GM21786 (cell line): ENCODE measurements around the gene DEFB124.
"Not testable (repeated sequence)": the region's sequence is repeated elsewhere in the genome, so short reads cannot be mapped to it uniquely, and the experiment has no call there.

Experiments used
- ATAC-seq: cut with Tn5 transposase; IDR thresholded peaks from one replicate; pipeline ENCODE4 v1.9.1; 2021; ENCODE audit not compliant: unreplicated experiment

Gene DEFB124, protein sequence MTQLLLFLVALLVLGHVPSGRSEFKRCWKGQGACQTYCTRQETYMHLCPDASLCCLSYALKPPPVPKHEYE

DNA sequence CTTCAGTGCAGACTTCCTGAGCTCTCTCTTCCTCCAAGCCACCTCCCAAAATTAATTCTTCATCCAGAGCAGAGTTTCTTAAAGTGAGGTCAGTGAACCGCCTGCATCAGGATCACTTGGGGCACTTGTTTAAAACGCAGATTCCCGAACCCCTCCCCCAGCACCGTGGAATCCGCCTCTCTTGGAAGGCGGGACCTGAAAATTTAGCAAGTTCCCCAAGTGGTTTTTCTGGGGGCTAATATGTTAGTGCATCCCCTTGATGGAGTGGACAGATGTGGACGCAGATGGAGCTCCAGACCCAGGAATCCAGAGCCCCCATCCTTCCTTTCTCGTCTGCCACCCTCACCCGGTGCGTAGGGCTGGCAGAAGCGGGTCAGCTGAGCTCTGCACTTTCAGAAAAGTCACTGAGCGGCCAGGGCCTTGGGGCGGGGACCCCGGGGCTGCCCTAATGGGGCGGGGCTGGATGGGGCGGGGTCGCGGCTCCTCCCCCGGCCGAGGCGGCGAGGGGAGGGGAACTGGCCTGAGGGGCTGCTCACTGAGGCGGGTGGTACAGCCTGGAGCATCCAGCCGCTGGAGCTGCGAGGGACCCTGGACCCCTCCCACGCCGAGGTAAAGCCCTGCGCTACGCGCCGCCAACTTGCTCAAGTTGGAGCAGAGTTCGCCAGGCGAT is at the start of gene DEFB124, which contains the start of gene REM1:
DEFB124 (minus strand) TSS at position 370 of the 670 bp plus-strand sequence. CDS start 2,114 bp downstream, outside the sequence.
REM1 (plus strand) TSS at position 531 of the 670 bp plus-strand sequence. CDS start 1,158 bp downstream, outside the sequence.
- ATAC-seq: no peak

DNA sequence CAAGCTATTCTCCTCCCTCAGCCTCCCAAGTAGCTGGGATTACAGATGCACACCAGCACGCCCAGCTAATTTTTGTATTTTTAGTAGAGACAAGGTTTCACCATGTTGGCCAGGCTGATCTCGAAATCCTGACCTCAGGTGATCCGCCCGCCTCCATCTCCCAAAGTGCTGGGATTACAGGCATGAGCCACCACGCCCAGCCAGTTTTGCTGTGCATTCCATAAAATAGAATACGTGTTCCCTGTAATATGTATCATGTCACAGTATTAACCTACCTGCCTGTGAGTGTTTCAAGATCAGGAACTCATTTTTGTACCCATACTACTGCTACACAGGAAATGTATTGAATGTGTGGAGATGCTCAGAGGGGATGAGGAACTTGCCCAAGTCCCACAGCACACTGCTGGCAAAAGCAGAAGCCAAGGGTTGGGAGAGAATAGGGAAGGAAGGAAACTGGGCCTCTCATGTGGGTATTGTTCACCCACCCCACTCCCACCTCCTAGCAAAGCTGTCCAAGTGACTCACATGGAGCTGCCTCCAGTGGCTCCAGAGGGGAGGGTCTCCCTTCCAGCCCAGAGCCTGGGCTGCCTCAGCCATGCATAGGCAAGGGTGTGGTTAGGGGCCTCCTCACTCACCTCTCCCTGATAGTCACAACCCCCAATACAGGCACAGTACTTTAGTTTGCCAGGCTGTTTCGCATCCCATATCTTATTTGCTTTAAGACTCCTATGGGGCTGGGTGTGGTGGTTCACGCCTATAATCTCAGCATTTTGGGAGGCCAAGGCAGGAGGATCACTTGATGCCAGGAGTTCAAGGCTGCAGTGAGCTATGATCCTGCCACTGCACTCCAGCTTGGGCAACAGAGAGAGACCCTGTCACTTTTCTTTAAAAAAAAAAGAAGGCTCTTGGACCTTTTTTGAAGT is 48.7 kb upstream of the DEFB124 start:
- ATAC-seq: no peak

GRCh38 chr20:31522731-31523130 is 47.8 kb upstream of the DEFB124 start:
- ATAC-seq: no peak

GRCh38 chr20:31521267-31521666 is 46.3 kb upstream of the DEFB124 start:
- ATAC-seq: not testable (repeated sequence)

- no peak for ATAC-seq
Measured at GRCh38 chr20:31517373-31517772, 42.4 kb upstream of the DEFB124 start.

- ATAC-seq: no peak
Measured at GRCh38 chr20:31516651-31517050, 41.7 kb upstream of the DEFB124 start.

DNA sequence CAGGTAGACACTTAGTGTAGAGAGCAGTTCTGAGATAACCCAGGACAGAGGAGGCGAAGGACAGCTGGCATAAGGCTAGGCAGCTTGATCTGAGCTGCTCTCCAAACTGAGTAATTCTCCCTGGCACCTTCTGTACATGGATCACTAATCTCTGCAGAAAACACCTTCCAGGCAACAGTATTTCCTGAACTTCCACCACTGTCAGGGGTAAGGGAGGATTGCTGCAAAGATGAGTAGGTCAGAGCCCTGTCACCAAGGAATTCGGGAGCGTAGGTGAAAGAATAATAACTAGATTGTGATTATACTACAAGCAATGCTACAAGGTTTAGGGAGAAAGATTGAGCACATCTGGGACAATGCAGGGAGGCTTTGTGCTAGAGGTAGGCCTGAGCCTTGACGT is 41.2 kb upstream of the DEFB124 start:
- ATAC-seq: no peak

- no peak for ATAC-seq
Measured at GRCh38 chr20:31515775-31516107, 40.8 kb upstream of the DEFB124 start.

DNA sequence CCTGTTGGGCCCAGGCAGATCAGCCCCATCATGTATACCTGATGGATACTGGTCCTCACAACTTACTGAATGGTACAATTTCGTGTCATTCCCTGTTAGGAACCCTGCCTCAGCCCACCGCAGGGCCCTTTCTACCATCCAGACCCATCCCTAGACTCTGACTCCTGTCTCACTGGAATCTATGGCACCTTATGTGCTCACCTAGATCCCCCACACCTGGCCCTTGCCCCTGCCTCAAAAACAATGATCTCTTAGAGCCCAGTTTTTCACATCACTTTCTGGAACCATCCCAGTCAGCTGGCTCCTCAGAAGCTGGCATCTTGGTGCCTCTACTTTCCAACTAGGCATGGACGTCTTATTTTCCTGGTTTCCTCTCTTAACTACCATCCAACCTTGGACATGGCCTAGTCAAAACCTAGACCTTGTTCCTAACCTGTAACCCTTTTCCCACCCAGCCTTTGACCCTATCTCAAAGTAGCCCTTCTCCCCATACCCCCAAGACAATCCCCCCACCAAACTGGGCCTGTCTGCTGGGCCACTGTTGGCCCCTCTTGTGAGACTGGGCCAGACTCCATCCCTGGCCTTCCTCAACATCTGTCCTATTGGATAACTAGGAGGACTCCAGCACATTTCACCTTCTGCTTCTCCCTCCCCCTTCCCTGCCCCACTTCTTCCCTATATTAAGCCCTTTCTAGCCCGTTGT is 40.3 kb upstream of the DEFB124 start:
- ATAC-seq: no peak

- ATAC-seq: peak; percentile 85
Measured at GRCh38 chr20:31514154-31515071, 39.5 kb upstream of the DEFB124 start, which contains the start of gene HM13. Gene HM13 (plus strand): TSS chr20:31514442. CDS start chr20:31514552, 110 bp downstream.

GRCh38 chr20:31508517-31509244 is 33.8 kb upstream of the DEFB124 start:
- ATAC-seq: no peak

DNA sequence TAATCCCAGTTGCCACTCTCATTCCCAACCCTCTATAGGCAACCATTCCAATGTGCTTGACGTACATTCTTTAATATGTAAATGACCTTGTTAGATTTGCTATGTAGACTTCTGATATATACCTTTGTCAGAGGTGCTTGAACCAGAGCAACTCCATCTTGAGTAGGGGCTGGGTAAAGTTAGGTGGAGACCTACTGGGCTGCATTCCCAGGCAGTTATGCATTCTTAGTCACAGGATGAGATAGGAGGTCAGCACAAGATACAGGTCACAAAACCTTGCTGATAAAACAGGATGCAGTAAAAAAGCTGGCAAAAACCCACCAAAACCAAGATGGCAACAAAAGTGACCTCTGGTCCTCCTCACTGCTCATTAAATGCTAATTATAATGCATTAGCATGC is 31.0 kb upstream of the DEFB124 start:
- no peak for ATAC-seq

DNA sequence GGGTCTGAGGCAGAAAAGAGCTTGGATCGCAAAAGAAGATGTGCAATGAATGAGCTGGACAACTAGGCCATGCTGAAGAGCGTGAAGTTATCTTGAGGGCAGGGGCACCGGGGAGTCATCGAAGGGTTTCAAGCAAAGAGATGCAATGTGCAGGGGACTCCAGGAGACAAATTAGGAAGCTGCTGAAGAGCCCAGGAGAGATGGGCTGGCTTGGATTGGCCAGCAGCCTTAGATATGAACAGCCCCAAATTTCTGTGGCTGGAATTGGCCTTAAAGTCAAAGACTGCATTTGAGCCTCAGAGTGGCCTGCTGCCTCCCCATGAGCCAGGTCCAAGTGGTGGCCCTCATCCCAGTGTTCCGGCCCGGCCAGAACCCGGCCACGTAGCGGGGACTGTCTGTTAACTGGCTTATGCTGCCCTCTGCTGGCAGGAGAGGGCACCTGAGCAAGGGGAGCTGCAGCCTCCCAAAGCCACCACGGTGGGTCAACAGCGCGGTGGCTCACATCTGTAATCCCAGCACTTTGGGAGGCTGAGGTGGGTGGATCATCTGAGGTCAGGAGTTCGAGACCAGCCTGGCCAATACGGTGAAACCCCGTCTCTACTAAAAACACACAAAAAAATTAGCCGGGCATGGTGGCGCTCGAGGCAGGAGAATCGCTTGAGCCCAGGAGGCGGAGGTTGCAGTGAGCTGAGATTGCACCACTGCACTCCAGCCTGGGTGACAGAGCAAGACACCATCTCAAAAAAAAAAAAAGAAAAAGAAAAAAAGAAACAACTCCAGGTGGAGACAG is 28.2 kb upstream of the DEFB124 start:
- ATAC-seq: peak; percentile 88

DNA sequence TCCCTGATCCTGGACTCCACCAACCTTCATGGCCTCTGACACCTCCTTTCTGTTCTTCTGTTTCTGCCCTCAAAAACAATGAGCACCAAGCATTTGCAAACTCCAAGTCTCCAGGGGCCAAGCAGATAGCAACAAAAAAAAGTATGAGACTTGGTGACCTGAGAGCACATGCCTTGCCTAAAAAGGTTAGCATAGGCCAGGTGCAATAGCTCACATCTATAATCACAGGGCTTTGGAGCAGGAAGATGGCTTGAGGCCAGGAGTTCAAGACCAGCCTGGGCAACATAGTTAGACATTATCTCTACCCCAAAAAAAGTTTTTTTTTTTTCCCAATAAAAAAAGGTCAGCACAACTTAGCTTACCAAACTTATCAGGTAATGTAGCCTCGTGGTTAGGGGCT is 25.6 kb upstream of the DEFB124 start:
- no peak for ATAC-seq

- ATAC-seq: no peak
Measured at GRCh38 chr20:31497838-31498540, 23.1 kb upstream of the DEFB124 start.

DNA sequence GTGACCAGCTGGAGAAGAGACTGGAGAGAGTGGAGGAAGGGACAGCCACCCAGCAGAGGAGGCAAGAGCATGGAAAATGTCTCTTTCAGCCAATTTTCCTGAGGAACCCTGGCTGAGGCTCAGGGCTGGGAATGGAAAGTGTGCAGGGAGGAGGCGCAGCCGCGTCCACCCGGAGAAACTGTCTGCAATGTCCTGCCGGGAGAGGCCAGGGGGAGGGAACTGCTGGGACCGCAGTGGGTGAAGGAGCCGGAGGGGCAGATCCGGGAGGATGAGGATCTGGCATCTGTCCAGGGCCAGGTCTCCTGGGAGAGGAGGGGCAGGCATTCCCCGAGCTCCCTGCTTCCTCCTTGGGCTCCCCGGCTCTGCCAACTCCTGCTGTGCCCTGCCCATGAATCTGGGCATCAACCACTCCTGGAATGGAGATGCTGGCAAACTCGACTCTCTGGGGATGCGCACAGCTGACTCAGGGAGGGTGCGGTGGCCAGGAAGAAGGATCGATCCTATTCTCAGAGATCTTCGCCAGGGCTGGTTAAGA is 21.9 kb upstream of the DEFB124 start:
- no peak for ATAC-seq

DNA sequence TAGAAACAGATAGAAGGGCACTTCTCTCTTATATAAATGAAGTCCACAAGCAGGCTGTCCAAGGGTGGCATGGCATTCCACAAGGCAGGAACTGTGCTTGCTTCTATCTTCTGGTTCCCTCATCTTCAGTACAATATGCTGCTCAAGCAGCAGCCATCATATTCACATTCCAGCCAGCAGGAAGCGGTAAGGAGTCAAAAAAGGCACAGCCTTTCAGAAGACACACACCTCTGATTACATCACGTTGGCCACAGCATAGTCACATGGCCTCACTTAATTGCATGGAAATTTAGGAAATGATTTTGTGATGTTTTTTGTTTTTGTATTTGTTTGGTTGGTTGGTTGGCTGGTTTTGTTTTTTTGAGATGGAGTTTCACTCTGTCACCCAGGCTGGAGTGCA is 19.2 kb upstream of the DEFB124 start:
- no peak for ATAC-seq

- no peak for ATAC-seq
Measured at GRCh38 chr20:31490752-31491151, 15.8 kb upstream of the DEFB124 start.
